ENCODE measurements around the gene KSR2.

KSR2 gene

DNA sequence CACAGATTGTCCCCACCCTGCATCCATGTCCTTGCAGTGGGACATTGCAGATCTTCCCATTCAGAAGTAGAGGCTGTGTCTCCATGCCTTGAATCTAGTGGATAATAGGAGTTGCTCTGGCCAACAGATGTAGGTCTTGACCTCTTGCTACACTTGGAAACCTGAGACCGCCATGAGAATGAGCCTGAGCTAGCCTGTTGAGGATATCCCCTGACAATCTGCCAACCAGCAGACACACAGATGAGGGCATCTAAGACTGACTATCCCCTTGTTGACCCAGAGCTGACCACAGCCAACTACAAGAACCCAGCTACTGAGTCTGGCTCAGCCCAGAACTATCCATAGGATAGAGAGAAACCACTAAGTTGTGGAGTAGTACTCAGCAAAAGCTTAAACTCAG, 446.2 kb downstream of the KSR2 start:
- DNase-seq (ENCODE audit: low read depth): no peak
- TF ChIP-seq, protein P1, sequence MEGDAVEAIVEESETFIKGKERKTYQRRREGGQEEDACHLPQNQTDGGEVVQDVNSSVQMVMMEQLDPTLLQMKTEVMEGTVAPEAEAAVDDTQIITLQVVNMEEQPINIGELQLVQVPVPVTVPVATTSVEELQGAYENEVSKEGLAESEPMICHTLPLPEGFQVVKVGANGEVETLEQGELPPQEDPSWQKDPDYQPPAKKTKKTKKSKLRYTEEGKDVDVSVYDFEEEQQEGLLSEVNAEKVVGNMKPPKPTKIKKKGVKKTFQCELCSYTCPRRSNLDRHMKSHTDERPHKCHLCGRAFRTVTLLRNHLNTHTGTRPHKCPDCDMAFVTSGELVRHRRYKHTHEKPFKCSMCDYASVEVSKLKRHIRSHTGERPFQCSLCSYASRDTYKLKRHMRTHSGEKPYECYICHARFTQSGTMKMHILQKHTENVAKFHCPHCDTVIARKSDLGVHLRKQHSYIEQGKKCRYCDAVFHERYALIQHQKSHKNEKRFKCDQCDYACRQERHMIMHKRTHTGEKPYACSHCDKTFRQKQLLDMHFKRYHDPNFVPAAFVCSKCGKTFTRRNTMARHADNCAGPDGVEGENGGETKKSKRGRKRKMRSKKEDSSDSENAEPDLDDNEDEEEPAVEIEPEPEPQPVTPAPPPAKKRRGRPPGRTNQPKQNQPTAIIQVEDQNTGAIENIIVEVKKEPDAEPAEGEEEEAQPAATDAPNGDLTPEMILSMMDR (conservative IDR thresholded peaks at IDR 0.05; ENCODE audit: low read depth, low read length): no peak
- H3K4me3 ChIP-seq (ENCODE audit: low read depth, low read length): no peak overlapping the region

DNA sequence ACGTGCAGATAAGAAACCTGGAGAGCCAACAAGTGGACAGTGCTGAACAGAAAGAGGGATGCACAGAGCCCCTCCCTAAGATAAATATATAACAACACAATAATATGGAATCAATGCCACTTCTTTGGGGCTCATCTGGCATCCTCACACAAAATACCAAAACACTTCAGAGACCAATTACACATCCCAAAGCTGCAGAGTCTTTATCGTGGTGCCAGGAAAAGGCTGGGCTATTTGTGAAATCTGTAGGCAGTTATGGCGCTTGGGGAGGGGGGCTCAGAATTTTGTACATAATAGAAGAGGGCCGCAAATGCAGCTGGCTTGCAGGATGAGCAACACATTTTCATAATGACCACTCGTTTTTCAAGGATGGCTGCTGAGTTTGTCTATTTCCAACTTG, 446.9 kb downstream of the KSR2 start:
- no peak for DNase-seq (ENCODE audit: low read depth)
- TF ChIP-seq, protein P1 (conservative IDR thresholded peaks at IDR 0.05; ENCODE audit: low read depth, low read length): no peak
- no peak overlapping the region for H3K4me3 ChIP-seq (ENCODE audit: low read depth, low read length)

DNA sequence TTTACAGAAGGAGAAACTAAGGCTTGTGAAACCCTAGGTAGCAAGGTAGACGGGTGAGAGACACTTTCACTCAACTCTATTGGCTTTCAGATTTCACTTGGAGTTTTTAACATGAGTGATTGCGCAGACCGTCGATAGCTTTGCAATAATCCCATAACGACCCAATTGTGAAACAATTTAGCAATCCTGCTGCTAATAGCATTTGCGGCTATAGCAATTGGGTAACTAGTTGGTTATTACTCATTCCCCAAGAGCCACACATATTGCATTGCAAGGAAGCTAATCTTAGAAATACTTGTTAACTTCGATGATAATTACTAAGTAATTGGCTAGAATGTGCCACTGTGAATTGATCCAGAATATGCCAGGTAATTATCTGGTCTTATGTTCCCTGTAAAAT, 447.4 kb downstream of the KSR2 start:
- H3K4me3 ChIP-seq (ENCODE audit: low read depth, low read length): no peak overlapping the region
- DNase-seq (ENCODE audit: low read depth): no peak
- TF ChIP-seq, protein P1 (conservative IDR thresholded peaks at IDR 0.05; ENCODE audit: low read depth, low read length): no peak

DNA sequence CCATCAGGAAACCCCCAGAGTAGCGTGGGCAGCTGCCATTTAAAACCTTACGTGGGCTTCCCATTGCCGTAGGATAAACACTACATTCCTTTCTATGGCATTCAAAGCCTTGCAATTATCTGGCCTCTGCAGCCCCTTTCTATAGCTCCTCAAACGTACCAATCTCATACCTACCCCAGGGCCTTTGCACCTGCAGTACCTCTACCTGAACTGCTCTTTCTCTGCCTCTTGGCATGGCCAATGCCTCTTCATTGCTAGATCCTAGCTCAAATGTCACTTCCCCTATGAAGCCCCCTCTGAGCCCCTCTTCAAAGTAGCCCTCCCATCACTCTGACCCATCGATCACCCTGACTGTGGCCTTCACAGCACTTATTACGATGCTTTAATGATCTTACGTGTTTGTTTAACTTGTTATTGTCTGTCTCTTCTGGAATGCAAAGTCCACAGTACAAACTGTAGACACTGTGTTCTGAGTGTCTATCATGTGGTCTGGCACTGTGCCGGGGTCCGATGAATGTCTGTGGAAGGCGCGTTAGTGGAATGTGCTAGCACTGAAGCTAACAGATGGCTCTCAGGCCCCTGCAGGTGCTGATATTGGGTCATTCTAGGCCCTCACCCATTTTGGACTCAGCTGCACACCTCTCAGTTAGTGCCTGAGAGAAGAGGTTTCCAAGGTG, 450.1 kb downstream of the KSR2 start:
- no peak for DNase-seq (ENCODE audit: low read depth)
- TF ChIP-seq, protein P1 (conservative IDR thresholded peaks at IDR 0.05; ENCODE audit: low read depth, low read length): no peak
- H3K4me3 ChIP-seq (ENCODE audit: low read depth, low read length): no peak overlapping the region

DNA sequence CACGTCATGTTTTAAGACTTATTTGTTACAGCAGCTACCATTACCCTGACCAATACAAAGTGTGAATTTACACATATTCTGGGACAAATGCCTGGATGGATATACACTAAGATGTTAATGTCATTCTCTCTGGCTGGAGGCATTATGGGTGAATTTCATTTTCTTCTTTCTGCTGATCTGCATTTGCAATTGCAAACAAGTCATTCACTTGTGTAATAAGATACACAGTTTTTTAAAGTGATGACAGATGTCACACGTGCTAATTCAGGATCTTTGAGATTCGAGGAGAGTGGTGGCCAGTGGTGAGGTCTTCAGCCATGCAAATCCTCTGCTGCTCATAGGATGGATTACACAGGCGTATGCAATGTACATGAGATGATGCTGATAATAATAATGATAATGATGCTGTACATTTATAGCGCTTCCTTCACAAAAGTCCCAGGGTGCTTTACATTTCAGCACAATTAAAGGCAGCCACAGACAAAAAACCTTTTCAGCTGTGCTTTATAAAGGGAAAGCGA, 451.5 kb downstream of the KSR2 start:
- no peak for DNase-seq (ENCODE audit: low read depth)
- H3K4me3 ChIP-seq (ENCODE audit: low read depth, low read length): no peak overlapping the region
- TF ChIP-seq, protein P1 (conservative IDR thresholded peaks at IDR 0.05; ENCODE audit: low read depth, low read length): no peak

DNA sequence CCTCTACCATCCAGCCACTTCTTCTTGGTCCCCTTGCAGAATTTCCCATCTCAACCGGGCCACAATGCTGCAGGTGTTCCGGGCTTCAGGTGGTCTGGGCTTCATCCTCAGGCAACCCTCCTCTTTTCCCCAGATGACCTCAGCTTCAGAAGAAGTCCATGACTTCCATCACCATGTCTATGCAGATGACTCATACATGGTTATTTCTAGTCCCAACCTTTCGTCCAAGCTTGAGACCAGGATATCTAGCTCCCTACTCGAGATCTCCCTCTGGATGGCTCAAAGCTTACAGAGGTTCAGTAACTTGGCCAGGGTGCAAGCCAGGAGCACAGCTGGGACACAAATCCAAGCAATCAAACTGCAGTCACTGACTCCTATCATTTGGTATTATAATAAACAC, 452.8 kb downstream of the KSR2 start:
- no peak overlapping the region for H3K4me3 ChIP-seq (ENCODE audit: low read depth, low read length)
- no peak for DNase-seq (ENCODE audit: low read depth)
- TF ChIP-seq, protein P1 (conservative IDR thresholded peaks at IDR 0.05; ENCODE audit: low read depth, low read length): no peak

DNA sequence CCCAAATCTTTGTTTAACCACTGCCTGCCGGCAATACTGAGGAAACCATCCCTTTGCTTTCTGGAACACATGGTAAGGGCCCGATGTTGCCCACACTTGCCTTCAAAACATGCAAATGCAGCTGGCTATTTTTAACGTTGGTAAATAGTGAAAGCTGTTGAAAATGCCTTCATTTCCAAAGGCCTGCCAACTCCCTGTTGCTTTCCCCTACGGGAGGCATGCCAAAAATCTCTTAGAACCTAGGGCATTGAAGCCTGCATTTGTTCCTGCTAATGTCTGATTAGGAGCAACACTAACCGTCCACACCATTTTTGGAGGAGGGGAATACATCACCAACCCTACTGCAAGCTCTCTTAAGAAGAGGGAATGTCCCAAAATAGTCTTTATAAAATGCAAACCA, 454.8 kb downstream of the KSR2 start:
- no peak for DNase-seq (ENCODE audit: low read depth)
- H3K4me3 ChIP-seq (ENCODE audit: low read depth, low read length): no peak overlapping the region
- TF ChIP-seq, protein P1 (conservative IDR thresholded peaks at IDR 0.05; ENCODE audit: low read depth, low read length): no peak

Measured in choroid plexus epithelial cell (primary cell).